IgD-negative memory B cell (primary cell): Measurements from ENCODE around the gene SOAT2. TPM values are rescaled to one million over a fixed set of nuclear protein-coding genes. Genes with fewer than 3 reads are reported as not detected.

ENCODE experiments used
- H3K27ac Mint-ChIP-seq, 3 donors: one replicate each; pipeline ENCODE4 v1.8.0; 2020 to 2022; ENCODE audit warnings: mild to moderate bottlenecking in 3 of 3, mixed read lengths in 3 of 3, moderate library complexity in 1 of 3
- H3K27me3 Mint-ChIP-seq: one replicate; pipeline ENCODE4 v1.8.0; 2021; ENCODE audit warnings: mixed read lengths
- H3K36me3 Mint-ChIP-seq: one replicate; pipeline ENCODE4 v1.8.0; 2020; ENCODE audit warnings: mild to moderate bottlenecking, mixed read lengths
- H3K4me1 Mint-ChIP-seq, 3 donors: one replicate each; pipeline ENCODE4 v1.8.0; 2020 to 2022; ENCODE audit warnings: mixed read lengths in 3 of 3, mild to moderate bottlenecking in 1 of 3
- H3K4me3 Mint-ChIP-seq, 4 donors: one replicate each; pipeline ENCODE4 v1.8.0; 2020 to 2022; ENCODE audit warnings: mild to moderate bottlenecking in 4 of 4, mixed read lengths in 4 of 4, moderate library complexity in 3 of 4
- H3K9me3 Mint-ChIP-seq, 3 donors: one replicate each; pipeline ENCODE4 v1.8.0; 2020 to 2021; ENCODE audit warnings: mixed read lengths in 3 of 3, mild to moderate bottlenecking in 1 of 3
- polyA plus RNA-seq: library from polyadenylated mRNA; unstranded; fragments of 300-500 nt; fragmentation: Illumina TruSeq; gene quantifications from one replicate; pipeline ENCODE4 v1.2.3, GENCODE V29; 2021

The SOAT2 gene
- polyA plus RNA-seq, 1 donor from 2014 or later: not detected

DNA sequence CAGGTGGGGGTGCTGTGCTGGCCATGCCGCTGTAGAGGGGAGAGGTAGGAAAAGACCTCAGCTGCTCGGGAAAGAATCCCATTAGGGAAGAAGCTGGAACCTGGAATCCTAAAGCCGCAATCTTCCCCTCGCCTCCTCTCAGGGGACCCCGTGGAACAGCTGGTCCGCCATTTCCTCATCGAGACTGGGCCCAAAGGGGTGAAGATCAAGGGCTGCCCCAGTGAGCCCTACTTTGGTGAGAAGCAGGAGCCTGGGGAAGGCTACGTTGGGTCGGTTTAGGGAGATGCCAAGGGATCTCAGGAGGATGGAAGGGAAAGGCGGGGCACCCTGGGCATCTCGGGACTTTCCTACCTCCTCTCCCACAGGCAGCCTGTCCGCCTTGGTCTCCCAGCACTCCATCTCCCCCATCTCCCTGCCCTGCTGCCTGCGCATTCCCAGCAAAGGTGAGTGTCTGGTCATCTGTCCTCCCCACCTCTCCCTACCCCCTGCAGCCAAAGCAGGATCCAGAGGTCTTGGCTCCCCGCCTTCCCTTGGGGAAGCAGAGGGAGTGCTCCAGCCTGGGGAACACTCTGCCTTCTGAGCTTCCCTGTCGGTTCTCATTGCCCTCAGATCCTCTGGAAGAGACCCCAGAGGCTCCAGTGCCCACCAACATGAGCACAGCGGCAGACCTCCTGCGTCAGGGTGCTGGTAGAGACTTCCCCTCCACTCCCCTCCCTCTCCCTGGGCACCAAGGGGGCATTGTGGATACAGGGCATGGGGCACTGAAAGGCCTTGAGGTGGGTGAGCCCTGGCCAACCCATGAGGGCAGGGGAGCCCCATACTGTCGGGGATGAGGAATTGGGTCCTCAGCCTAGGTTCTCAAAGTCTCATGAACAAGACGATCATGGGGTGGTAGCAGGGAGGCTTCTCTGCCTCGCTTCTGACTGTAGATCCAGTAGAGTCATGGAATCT is 41.0 kb upstream of the SOAT2 start:
- no peaks in the 10 kb centered on the region for H3K27me3 Mint-ChIP-seq
- no peak overlapping the region for H3K4me3 Mint-ChIP-seq
- H3K4me1 Mint-ChIP-seq: peaks cover 0 to 5% (median 3%) of the 10 kb centered on the region in 3 donors
- H3K36me3 Mint-ChIP-seq: peaks cover 5% of the 10 kb centered on the region
- H3K9me3 Mint-ChIP-seq: no peaks in the 10 kb centered on the region
- H3K27ac Mint-ChIP-seq: peak overlapping the region in 2 of 3 donors; percentile 23 to 63

DNA sequence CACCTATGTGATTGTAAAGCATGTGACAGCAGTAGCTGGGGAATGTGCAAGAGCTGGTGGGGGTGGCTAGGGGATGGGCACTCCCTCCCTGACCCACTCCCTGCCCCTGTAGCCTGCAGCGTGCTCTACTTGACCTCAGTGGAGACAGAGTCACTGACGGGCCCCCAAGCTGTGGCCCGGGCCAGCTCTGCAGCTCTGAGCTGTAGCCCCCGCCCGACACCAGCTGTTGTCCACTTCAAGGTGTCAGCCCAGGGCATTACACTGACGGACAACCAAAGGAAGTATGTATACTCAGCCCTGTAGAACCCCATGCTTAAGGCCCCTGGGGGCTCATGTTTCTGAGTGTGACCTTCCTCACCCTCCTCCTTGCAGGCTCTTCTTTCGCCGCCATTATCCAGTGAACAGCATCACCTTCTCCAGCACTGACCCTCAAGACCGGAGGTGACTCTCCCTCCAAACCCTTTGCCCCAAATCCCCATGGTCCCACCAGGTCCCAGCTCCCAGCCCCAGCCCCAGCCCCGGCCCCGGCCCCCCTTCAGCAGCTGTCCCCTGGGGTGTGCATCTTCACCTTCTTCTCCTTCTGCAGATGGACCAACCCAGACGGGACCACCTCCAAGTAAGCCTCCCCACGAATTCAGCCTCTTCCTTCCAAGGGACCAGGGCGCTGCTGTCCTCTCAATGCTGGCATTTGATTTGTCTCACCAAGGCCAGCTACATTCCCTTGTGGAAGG is 40.1 kb upstream of the SOAT2 start:
- H3K4me3 Mint-ChIP-seq: no peak overlapping the region
- H3K27me3 Mint-ChIP-seq: no peaks in the 10 kb centered on the region
- no peaks in the 10 kb centered on the region for H3K9me3 Mint-ChIP-seq
- H3K36me3 Mint-ChIP-seq: peaks cover 5% of the 10 kb centered on the region
- H3K27ac Mint-ChIP-seq: no peak overlapping the region
- peaks cover 0 to 7% (median 3%) of the 10 kb centered on the region in 3 donors for H3K4me1 Mint-ChIP-seq

DNA sequence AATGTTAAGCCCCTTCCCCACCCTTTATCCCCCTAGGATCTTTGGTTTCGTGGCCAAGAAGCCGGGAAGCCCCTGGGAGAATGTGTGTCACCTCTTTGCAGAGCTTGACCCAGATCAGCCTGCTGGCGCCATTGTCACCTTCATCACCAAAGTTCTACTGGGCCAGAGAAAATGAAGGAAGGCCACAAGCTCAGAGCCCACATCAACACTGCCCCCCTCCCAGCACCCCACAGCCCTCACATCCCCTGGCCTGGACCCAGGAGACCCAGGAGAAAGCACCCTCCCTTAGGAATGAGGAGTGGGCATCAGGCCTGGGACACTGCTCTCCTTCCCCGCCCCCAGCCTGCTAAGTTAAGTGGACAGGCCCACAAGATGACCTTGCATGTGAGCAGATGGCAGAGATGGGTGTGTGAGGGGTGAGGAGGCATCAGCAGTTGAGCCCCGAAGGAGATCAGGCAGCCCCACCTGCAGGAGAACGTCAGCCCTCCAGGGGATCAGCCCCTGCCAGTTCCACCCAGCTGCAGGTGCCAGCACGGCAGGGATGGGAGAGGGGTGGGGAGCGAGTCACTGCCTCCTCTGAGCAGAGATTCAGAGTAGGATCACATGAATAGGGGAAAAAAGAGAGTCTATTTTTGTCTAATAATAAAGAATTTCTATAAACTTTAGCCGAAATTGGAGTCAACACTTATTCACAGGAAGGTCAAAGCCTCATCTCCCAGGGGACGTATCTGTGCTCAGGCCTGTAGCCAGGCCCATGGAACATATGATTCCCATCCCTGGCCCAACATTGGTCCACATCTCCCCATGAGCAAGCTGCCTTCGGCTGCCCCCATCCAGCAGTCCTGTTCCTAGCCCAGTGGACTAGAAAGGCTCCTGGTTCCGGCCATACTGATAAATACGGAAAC is 39.3 kb upstream of the SOAT2 start:
- Mint-ChIP-seq H3K27me3 (no peaks in the 10 kb centered on the region), H3K4me3 (no peak overlapping the region), H3K27ac (no peak overlapping the region), H3K9me3 (no peaks in the 10 kb centered on the region), H3K36me3 (peaks cover 5% of the 10 kb centered on the region), H3K4me1 (peaks cover 0 to 7% (median 3%) of the 10 kb centered on the region in 3 donors)

DNA sequence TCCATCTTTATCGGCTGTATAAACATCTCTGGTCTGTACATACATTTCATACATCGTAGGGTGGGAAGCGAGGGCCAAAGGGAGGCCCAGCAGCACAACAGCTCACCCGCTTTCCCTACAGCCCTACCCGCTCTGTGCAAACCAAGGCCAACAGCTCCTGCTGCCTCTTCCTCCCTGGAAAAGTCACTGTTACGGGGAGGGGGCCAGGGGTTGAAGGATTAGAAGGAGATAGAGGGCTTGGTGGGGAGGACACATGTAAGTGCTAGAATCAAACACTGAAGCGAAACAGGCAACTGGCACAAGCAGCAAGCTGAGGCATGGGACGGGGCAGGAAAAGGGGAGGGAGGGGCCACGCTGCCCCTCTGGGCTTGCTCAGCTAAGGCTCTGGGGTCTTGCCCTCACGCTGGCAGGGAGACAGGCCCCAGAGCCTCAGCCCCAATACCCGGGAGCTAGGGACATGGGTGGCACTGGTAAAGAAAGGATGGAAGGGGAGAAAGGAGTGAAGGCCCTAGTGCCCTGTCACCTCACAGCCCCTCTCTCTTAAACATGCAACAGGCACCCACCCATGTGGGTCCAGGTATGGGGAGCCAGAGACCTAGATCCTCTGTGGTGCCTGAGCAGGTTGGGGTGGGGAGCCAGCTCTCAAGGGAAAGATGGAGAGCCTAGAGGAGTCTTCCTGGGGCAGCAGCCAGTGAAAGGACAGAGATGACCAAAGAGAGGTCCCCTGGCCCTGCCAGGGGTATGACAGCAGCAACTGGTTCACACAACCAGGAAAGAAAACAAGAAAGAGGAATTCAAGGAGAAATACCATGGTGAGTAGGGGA is 38.5 kb upstream of the SOAT2 start:
- Mint-ChIP-seq H3K36me3 (peaks cover 5% of the 10 kb centered on the region), H3K4me3 (no peak overlapping the region), H3K9me3 (no peaks in the 10 kb centered on the region), H3K4me1 (peaks cover 0 to 7% (median 3%) of the 10 kb centered on the region in 3 donors), H3K27ac (peak overlapping the region in 1 of 3 donors; percentile 44), H3K27me3 (no peaks in the 10 kb centered on the region)

DNA sequence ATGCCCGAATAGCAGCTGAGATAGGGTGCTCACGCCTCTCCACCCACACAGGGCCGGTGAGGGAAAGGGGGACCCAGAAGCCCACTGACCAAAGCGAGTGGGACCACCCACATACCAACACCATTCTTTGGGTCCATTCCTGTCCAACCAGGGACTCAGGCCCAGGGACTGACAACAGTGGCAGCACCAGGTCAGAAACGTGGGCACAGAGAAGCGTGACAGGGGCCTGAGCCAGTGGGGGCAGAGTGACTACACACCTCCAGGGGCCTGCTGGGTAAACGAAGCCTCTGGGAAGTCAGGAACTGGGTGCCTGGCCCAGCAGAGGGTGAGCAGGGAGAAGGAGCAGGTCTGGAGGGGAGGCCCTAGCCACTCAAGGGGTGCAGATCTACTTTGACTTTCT is 37.8 kb upstream of the SOAT2 start:
- Mint-ChIP-seq H3K4me3 (no peak overlapping the region), H3K4me1 (peaks cover under 1 to 7% (median 3%) of the 10 kb centered on the region in 3 donors), H3K36me3 (peaks cover 8% of the 10 kb centered on the region), H3K9me3 (no peaks in the 10 kb centered on the region), H3K27me3 (no peaks in the 10 kb centered on the region), H3K27ac (peak overlapping the region in 1 of 3 donors; percentile 44)

DNA sequence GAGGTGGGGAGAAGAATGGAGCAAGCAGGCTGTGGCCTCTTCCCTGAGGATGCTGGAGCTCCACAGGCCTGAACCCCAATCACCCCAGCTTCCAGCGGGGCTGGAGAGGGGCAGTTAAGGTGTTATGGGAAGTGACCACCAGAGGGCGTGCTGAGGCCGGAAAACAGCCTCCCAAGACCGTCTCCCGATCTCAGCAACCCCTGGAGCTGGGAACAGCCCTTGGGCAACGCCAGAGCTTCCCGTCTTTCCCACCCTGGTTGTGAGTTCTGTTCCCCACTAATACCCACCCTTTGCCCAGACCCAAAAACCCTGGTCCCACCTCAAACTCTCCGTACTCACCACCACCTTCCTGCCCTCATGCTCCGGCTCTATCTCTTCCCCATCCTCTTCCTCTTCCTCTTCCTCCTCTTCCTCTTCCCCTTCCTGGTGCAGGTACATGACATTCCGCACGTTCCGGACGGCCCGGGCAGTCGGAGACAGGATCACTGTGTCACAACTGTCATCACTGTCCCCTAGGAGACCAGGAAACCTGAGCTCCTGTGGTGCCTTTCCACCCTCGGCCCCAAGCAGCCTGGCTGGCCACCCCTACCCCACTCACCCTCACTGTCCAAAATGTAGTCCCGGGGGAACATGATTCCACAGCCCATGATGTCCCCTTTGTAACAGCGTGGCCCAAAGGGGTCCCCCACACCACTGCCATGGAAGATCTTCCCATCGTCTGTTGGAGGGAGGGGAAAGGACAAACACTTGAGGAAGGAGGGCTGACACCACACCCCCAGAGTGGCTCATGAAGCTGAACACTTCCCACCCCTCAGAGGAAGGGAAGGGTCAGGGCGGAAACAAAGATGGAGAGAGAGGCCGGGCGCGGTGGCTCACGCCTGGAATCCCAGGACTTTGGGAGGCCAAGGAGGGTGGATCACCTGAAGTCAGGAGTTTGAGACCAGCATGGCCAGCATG is 37.0 kb upstream of the SOAT2 start:
- Mint-ChIP-seq H3K36me3 (peaks cover 8% of the 10 kb centered on the region), H3K27me3 (no peaks in the 10 kb centered on the region), H3K4me3 (peak overlapping the region in 1 of 4 donors; percentile 54), H3K9me3 (no peaks in the 10 kb centered on the region), H3K27ac (peak overlapping the region in 1 of 3 donors; percentile 40), H3K4me1 (peaks cover 4 to 7% (median 6%) of the 10 kb centered on the region in 3 donors)

DNA sequence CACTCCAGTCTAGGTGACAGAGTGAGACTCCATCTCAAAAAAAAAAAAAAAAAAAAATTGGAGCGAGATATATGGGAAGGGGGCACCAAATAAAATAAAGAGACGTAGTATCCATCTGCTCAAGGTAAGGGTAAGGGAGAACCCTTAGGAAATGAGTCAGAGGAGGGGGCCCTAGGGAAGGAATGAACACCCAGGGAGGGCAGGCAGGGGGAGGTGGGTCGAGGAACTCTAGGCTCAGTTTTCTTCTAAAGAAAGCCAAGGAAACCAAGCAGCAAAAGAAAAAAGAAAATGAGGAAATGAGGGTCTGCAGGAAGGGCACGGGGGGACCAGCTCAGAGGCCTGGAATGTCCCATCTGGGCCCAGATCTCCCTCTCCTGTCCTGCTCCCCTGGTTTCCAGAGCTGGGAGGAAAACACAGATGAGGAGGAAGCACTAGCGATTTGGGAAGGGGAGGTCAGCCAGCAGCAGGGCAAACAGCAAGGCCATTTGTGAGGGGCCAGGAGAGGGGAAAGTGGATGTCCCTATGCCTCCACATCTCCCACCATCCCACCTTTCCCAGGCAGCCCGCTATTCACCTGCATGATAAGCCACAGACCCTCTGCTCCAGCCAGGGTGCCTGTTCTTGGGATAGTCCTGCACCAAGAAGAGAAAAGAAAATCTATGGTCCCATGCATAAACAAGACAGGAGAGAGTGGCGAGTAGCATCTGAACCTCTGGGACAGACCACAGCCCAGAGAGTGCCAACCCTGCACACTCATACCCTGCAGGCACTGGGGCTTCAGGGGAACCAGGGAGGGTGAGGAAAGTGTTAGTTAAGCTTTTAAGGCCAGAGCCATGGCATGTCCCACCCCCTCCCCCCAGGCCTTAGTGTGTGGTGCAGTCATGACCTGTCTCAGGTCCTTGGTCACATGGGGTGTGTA is 36.0 kb upstream of the SOAT2 start:
- Mint-ChIP-seq H3K4me3 (no peak overlapping the region), H3K27me3 (no peaks in the 10 kb centered on the region), H3K36me3 (peaks cover 8% of the 10 kb centered on the region)

DNA sequence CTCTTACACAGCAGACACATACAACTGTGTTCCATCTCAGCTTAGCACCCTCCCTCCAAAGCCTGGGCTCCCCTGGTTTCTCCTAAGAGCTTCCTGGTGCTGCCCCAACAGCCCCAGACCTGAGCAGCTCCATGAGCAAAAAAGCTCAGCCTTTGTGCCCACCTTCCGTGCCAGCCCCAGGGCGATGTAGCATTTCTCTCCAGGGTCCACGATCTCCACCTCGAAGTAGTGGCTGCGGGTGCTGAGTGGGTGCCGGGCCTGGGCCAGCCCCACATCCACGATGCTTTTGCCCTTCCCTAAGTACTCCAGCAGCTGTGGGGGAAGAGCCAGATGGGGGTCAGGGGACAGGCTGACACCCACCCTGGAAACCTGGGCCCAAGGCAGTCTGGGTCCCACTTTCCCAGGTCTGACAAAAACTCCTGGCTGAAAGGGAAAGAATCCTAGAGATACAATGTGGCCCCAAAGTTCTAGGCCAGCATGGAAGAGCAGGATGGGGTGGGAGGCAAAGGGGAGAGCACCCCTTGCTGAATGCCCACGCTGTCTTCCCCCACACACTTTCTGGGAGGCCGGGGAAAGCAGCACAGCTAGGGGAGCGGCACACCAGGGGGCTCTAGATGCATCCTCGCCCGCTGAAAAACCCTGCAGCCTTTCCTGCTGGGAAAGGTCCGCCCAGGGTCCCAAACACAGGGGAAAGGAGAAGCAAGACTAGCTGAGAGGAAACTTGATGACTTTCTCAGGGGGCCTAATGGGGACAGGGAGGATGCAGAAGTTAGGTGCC is 35.1 kb upstream of the SOAT2 start:
- Mint-ChIP-seq H3K27ac (no peak overlapping the region), H3K36me3 (peaks cover 10% of the 10 kb centered on the region), H3K27me3 (no peaks in the 10 kb centered on the region), H3K9me3 (no peaks in the 10 kb centered on the region), H3K4me3 (no peak overlapping the region), H3K4me1 (peaks cover 10 to 17% (median 13%) of the 10 kb centered on the region in 3 donors)

More for the DNA sequence above, 36.0 kb upstream of the SOAT2 start:
- H3K27ac Mint-ChIP-seq: no peak overlapping the region
- H3K9me3 Mint-ChIP-seq: no peaks in the 10 kb centered on the region
- H3K4me1 Mint-ChIP-seq: peaks cover 4 to 10% (median 7%) of the 10 kb centered on the region in 3 donors

DNA sequence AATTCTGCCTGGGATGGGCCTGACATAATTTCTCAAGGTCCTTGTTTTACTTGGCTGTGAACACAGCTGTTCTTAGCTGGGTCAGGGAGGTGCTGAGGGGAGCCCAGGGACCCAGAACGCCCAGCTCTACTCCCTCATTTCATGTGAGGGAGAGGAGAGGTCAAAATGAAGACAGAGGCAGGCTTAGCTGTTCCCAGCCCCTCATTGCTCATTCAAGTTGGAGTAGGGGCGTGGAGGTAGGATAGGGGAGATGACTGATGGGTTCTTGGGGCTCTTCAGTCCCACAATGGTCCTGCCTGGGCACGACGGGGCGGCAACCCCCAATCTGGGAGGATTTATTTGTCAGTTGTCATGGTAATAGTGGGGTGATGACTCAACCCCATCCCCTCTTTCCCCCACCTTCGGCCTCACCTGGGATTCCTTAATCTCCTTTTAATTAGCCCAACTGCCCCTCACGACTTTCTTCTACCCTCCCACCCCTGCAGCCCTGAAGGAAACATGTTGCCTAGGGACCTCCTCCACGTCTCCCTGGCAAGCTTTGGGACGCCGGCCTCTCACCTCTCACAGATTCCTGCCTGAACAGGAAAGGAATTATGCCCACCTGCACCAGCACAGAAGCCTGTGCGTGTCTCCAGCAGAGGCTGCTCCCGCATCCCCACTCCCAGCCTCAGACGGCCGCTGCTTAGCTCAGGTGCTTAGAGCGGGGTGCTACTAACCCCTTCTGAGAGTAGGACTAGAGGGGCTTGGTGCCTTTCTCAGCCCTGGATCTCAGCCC is 34.3 kb upstream of the SOAT2 start:
- Mint-ChIP-seq H3K36me3 (peaks cover 10% of the 10 kb centered on the region), H3K9me3 (no peaks in the 10 kb centered on the region), H3K27ac (no peak overlapping the region), H3K4me1 (peaks cover 11 to 18% (median 13%) of the 10 kb centered on the region in 3 donors), H3K4me3 (no peak overlapping the region), H3K27me3 (no peaks in the 10 kb centered on the region)

DNA sequence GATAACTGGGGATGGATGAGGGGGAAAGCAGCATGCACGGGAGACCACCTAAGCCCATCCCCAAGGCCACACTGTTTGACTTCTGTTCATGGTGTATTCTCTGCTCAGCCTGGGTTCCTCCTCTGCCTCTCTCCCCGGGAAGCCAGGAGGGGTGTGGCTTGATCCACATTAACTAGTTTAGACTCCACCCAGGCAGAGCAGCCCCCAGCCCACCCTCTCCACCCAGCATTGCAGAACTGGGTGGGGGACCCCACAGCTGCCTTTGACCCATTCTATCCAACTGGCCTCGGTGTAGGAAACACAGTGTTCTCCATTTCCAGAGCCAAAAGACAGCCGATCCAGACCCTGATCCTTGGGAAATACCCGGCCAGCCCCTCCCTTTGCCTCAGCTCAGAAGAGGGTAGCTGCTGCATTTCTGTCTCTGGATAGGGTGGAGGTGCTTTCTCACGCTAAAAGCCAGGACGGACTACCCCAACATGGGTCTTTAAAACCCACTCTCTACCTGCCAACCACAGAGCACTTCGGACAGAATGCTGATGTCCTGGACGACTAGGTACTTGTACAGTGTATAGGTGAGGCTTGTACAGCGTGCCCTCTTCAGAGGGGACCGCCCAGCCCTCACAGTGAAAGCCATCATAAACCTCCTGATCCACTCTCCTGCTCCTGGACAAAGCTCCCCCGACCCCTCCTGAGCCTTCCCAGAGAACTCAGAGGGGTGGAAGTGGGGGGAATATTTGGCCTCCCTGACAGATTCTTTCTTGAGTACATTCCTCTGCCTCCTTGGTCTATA is 33.5 kb upstream of the SOAT2 start:
- no peak overlapping the region for H3K27ac Mint-ChIP-seq
- no peaks in the 10 kb centered on the region for H3K9me3 Mint-ChIP-seq
- H3K4me3 Mint-ChIP-seq: no peak overlapping the region
- H3K36me3 Mint-ChIP-seq: peaks cover 10% of the 10 kb centered on the region
- peaks cover 13 to 21% (median 19%) of the 10 kb centered on the region in 3 donors for H3K4me1 Mint-ChIP-seq
- H3K27me3 Mint-ChIP-seq: no peaks in the 10 kb centered on the region
